GM18508 (cell line): ENCODE data around the gene OR5H6.
A peak's percentile ranks its signal among the peaks of the same experiment; 100 is the strongest.
"Not testable (repeated sequence)": the region's sequence is repeated elsewhere in the genome, so short reads cannot be mapped to it uniquely, and the experiment has no call there.

Source experiments
- ATAC-seq: cut with Tn5 transposase; IDR thresholded peaks from one replicate; pipeline ENCODE4 v1.9.1; 2021; ENCODE audit warnings: moderate number of reproducible peaks; ENCODE audit not compliant: insufficient read depth, unreplicated experiment

The OR5H6 gene

GRCh38 chr3:98263944-98264343 is at the start of gene OR5H6:
Gene OR5H6, plus strand, starts transcription at chr3:98264244. Its CDS starts 89 bp downstream, at chr3:98264333.
- no peak for ATAC-seq

GRCh38 chr3:98215051-98215450 is 49.0 kb upstream of the OR5H6 start:
- ATAC-seq, result no peak

- ATAC-seq, result no peak
Measured at GRCh38 chr3:98223907-98224672, 40.0 kb upstream of the OR5H6 start.

GRCh38 chr3:98232489-98232888 is 31.6 kb upstream of the OR5H6 start:
- no peak for ATAC-seq

- ATAC-seq, result no peak
Measured at GRCh38 chr3:98233468-98233867, 30.6 kb upstream of the OR5H6 start.

- no peak for ATAC-seq
Measured at GRCh38 chr3:98240131-98240530, 23.9 kb upstream of the OR5H6 start.

- no peak for ATAC-seq
Measured at GRCh38 chr3:98242155-98242554, 21.9 kb upstream of the OR5H6 start.

- no peak for ATAC-seq
Measured at GRCh38 chr3:98243843-98244242, 20.2 kb upstream of the OR5H6 start.

GRCh38 chr3:98246142-98246541 is 17.9 kb upstream of the OR5H6 start:
- no peak for ATAC-seq

GRCh38 chr3:98256026-98256425 is 8.0 kb upstream of the OR5H6 start:
- not testable (repeated sequence) for ATAC-seq

- ATAC-seq, result peak; percentile 68
Measured at GRCh38 chr3:98259707-98260106, 4.3 kb upstream of the OR5H6 start.

- no peak for ATAC-seq
Measured at GRCh38 chr3:98262046-98262445, 2.0 kb upstream of the OR5H6 start.

- ATAC-seq, result no peak
Measured at GRCh38 chr3:98269846-98270245, 5.8 kb downstream of the OR5H6 start.

GRCh38 chr3:98272126-98272525 is 8.1 kb downstream of the OR5H6 start:
- ATAC-seq, result no peak

- ATAC-seq, result no peak
Measured at GRCh38 chr3:98274914-98275313, 10.9 kb downstream of the OR5H6 start.

- no peak for ATAC-seq
Measured at GRCh38 chr3:98282205-98282604, 18.2 kb downstream of the OR5H6 start, which contains the start of gene OR5H2. Gene OR5H2, plus strand, starts transcription at chr3:98282505. Its CDS starts 398 bp downstream, at chr3:98282903.

- ATAC-seq, result no peak
Measured at GRCh38 chr3:98290916-98291315, 26.9 kb downstream of the OR5H6 start.

GRCh38 chr3:98291332-98291957 is 27.4 kb downstream of the OR5H6 start:
- ATAC-seq, result no peak
